CD4-positive, alpha-beta T cell treated with Interleukin-15 for 4 hours (primary cell): ENCODE results near the gene FBLN1.

Source experiments
- DNase-seq: peaks from one replicate; pipeline ENCODE4 v3.0.0-alpha.2; 2020; ENCODE audit warnings: low spot score

FBLN1 gene

DNA sequence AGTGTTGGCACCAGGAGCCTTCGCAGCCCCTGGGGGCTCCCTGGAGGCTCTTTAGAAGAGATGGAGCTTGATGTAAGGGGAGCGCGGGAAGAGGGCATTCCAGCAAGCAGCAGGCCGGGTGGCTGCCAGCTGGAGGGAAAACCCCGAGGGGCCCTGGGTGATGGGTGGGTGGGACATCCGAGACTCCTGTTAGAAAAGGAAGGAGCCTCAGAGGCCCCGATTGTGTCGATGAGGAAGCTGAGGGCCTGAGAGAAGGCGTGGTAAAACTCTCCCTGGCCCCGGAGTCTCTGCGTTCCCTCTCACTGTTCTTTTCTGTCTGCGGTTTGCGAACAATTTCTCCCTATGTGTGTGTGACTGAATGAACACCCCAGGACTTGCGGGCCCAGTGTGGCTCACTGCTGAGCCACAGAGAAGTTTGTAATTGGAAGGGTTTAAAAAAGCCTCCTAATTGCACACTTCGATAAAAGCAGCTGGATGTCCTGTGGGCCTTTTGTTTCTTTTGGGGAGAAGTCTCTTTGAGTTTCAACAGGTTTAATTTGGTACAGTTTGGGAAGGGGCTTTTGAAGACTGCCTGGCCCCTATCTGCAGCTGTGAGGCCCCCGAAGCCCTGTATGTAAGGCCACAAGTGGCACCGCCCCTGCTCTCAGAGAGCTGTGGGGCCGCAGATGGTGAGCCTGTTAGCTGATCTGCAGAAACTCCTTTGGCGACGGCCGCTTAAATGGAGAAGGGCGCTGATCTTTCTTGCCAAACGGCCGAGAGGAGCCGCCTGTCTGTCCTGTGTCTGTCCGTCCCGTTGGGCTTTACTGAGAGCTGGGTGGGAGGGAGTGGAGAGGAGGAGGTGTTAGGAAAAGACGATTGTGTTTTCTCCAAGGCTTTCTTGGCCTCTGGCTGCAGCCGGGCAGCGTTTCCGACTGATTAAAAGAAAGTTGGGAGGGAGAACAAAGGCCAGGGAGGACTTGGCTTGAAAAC is 2.0 kb downstream of the FBLN1 start:
- DNase-seq = no peak

DNA sequence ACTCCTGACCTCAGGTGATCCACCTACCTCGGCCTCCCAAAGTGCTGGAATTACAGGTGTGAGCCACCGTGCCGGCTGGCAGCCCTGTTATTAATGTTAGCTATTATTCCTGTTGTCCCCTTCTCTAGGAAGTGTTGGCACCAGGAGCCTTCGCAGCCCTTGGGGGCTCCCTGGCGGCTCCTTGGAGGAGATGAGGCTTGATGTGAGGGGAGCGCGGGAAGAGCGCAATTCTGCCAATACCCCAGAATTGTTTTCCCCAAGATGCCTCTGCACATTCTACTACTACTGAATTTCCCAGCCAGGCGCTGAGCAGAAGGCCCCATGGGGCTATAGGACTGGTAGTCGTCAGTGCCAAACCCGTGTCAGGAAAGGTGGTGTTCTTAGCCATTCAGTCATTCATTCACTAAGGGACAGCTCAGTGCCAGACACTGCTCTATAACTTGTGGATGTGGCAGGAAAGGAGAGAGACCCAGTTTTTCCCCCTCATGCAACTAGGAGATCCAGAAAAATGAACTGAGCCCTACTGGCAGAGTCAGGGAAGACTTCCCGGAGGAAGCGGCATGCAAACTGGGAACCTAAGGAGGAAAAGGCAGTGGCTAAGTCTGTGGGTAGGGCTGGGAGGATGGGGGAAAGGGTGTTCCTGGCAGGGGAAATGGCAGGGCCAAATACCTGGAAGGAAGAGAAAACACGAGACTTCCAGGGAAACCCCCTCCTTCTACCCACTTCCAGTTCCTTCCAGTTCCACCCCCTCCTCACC is 3.5 kb downstream of the FBLN1 start:
- DNase-seq = no peak

DNA sequence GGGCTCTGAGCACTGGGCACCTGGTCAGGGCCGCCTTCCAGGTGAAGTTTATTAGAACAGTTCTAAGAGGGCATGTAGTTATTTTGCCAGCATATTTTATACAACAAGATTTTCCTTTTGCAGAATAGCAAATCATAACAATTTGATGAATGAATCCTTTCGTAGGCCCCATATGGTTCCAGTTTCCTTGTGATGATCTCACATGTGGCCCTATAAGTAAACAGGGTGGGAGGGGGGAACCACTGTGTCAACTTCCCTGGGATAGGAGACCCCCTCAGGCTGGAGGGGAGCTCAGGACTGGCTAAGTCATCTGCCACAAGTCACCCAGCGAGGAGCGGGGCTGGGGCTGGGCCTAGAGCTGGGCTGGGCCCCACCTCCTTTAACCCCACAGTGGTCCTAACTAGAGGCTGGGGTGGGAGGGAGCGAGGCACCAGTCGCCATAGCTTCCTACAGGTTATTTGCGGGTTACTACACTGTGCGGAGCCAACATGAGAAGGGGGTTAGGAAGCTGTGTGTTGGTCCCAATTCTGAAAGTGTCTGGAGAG is 4.2 kb downstream of the FBLN1 start:
- DNase-seq = no peak

DNA sequence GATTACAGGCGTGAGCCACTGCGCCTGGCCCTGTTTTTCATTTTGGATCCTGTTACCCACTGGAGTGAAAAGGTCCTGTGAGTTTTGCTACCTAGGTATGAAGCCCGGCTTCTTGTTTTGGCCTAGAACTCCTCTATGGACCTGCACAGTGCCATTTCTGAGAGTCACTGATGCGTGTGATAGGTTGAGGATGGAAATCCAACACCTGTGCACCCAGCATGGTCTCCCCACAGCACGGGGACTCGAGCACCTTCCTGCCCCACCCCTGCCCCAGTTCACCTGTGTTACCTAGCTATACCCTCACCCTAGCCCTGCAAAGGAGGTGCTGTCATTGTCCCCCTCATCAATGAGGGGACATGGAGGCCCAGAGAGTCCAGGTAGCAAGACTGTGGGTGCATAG is 5.1 kb downstream of the FBLN1 start:
- no peak for DNase-seq

DNA sequence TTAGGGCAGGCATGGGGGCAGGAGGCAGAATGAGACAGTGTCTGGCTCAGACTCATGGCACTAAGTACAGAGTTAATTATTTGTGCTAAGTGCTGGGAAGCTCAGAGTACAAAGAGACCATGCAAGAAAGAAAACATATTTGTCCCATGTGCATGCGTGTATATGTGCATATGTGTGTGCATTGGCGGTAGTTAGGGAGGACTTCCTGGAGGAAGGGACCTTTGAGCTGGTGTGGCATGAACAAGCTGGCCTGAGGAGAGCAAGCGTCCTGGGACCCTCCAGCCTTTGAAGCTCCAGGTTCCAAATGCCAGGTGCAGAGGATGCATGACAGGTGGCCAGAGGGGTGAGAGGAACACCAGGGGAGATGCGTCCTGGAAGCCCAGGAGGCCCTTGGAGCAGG is 6.1 kb downstream of the FBLN1 start:
- DNase-seq = no peak

DNA sequence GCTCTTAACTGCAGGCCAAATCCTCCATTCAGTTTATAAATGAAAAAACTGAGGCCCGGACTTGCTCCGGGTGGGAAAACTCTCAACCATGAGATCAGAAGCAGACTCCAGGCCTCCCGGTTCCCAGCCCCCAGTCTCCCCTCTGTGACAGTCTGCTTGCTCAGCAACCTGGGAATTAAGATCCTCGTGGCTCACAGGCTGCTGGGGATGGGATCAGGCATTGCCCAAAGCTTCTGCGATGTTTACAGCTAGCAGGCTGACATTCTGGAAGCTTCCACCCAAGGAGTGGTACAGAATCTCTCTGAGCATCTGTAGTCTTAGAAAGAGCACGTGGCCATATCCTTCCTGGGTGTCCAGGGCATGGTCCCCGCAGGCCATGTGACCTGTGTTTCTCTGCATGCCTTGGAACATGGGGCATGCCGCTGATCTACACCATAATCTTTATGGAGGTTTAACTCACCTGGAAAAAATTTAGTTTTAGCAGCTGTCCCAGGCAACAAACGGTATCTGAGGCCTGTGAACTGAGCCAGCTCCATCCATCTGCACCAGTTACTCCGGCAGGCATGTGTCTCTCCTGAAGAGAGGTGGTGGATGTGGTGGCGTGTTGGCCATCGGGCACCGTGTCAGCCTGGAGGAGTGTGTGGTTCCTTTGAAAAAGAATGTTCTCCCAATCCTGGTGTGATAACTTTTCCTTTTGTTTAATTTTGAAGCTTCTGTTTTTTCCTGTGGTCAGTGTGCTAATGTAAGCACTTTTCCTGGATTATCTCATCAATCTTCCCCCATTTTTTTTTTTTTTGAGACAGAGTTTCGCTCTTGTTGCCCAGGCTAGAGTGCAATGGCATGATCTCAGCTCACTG is 7.9 kb downstream of the FBLN1 start:
- DNase-seq = no peak

DNA sequence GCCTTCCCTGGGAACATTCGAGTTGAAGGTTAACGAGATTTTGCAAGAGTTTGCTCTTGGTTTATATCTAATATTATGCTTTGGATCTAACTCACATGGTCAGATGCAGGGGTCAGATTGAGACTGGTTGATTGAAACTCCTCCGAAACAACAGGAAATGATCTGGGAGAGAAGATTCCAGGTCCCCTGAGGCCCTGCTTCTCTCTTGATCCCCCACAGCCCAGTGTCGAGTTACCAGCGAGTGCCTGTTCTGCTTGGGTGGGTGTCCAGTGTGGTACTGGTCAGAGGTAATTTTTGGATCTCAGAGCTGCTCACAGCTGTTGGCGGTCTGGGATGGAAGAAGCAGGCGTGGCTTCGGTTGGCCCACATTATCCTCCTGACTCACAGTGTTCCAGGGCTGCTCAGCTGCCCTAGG is 9.2 kb downstream of the FBLN1 start:
- DNase-seq = no peak

DNA sequence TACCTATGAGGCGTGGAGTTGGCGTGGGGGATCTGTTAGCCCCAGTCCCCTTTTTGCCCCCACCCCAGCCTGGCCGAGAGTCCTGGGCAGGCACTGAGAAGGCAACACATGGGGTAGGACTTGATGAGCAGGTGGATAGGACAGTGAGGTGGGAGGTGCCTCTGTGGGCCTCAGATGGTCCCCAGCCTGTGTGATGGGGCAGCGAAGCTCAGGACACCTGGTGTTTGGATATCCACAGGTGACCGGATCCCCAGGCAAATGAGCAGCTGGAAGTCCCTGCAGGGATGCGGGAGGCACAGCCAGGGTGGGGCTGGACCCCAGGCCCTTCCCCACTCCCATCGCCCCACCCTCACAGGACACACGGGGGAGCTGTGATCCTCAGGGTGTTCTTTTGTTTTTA is 9.7 kb downstream of the FBLN1 start:
- no peak for DNase-seq

DNA sequence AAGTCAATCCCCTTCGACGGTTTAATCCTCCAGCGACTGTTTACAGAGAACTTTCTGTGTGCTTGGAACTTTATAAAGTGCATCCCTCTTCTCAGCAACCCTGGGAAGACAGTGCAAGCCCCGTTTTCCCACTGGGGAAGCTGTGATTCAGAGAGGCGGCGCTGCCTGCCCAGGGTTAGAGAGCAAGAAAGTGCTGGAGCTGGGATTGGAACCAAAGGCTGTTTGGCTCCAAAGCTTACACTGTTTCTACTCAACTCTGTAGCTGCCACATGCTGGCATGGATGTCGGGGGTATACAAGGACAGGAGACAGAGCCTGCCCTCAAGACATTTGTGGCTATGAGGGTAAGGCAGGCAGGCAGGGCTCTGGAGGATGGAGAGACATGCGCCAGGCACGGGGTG is 13.0 kb downstream of the FBLN1 start:
- no peak for DNase-seq

DNA sequence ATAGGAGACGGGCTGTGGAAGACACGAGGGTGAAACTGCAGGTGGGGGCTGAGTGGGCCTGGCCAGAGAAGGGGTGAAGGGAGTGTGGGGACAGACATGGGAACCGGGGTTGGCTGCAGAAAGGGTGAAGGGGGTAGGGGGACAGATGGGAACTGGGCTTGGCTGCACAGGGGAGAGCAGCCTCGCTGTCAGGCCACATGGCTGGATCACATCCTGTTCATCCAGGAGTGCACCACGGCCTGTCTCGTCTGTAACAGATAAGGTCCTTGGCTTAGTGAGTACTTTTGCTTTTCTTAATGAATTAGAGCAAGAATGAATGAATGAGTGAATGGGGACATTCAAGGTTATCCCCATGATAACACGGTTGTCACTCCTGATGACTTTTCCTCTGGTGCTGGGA is 13.5 kb downstream of the FBLN1 start:
- DNase-seq = no peak

DNA sequence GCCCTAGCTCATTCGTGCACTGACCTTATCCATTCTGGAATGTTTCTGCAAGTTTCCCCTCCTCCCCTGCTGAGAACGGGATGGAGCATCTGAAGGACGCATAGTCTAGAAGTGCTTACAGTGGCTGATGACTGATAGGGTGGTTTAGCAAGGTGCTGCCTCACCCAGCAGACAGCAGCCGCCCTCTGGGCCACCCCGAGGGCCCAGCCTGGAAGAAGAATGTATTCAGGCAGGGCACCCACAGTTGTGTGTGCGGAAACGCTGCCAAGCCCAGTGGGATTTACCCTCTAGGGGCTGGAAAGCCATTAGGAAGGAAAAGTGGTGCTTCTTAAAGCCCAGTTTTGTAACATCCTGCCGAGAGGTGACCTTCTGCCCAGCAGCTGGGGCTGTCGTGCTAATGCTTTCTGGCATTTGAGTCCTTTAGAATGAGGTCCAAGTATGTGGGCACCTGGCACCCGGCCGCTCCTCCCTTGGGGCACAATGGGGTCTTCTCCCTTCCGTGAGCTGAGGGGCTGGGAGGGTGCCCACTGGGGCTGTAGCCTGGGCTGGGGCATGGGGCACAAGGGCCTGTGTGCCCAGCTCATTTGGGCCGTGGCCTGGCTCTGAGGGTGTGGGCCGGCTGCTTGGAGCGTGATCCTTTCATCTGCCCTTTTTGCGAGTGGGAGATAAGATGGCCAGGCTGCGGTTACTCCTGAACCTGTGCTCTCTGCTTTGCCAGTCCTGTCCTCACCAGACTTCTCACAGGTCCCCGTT is 14.4 kb downstream of the FBLN1 start:
- no peak for DNase-seq

DNA sequence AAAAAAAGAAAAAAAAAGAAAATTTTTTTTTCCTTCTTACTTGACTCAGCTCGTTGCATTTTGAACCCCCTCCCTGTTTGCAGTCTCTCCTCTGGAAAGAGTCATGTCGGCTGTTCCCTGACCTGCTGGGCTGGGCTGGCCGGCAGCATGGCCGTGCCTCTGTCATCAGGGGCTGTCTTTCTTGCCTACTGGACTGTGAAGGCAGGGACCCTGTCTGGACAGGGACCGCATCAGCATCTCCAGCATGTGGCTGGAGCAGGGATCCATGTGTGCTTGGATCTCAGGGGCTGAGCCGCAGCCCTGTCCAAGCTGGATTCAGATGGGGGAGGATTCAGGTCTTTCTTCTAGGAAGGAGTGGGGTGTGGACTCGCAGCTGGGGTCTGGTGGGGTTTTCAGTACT is 15.5 kb downstream of the FBLN1 start:
- DNase-seq = no peak

DNA sequence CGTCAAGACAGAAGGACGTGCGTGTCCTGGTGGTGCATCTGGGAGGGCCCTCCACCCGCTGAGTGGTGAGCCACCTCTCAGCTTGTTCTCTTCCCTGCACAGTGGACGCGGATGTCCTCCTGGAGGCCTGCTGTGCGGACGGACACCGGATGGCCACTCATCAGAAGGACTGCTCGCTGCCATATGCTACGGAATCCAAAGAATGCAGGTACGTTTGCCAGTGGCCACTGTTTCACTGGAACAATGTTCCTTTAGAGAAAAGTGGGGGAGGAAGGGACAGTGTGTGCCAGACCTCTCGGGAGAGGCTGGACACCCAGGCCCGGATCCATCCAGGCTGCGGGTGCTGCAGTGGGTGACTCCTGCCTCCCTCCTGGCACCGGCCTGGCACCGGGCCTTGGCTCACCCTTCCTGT is 15.9 kb downstream of the FBLN1 start:
- DNase-seq = no peak

DNA sequence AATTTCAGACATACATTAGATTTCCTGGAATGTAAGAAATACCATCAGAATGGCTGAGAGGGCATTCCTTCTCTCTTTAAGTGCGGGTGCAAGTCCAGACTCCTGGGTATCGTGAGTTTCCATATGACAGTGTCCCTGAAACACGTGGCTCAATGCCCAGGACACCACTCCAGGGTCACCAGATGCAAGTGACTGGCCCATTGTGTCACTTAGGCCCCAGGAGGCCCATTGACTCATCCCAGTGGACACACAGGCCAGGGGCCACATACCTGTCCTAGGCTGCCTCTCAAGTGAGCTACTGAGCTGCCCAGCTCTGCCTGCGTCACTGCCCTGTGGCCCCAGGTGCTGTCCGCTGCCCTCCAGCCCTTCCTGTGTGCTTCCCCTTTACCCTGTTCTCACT is 18.5 kb downstream of the FBLN1 start:
- DNase-seq = no peak

DNA sequence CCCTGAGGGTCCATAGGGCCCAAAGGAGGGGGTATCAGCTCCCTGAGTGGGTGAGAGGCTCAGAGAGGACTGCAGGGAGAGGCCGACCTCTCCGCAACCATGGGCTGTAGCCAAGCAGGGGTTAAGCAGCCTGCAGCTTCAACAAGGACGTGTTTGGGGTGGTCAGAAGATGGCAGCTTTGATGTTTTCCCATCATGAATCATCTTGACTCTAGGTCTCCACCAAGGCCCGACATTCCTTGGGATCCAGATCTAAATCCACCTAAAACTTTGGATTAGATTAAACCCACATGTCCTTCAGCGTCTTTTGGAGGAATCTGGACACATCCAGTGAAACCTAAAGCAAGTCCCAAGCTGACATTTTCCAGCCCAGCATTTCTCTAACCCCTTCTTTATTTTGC is 19.8 kb downstream of the FBLN1 start:
- no peak for DNase-seq

DNA sequence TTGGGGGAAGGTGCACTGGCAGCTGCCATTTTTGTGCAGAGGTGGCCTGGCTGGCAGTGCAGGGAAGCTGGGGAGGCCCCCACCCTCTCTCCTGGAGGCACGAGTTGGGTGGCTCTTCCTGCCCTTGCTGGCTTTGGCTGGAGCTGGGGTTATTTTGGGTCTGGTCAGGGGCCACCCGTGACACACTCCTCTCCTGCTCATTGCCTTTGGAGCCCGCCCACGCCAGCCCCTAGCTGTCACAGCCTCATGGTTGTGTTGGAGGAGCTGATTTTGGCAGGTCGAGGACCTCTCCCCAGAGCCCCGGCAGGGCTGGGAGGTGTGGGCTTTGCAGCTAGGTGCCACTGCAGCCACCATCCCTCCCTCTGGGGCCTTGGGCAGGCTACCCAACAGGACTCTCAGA is 21.5 kb downstream of the FBLN1 start:
- DNase-seq = no peak

DNA sequence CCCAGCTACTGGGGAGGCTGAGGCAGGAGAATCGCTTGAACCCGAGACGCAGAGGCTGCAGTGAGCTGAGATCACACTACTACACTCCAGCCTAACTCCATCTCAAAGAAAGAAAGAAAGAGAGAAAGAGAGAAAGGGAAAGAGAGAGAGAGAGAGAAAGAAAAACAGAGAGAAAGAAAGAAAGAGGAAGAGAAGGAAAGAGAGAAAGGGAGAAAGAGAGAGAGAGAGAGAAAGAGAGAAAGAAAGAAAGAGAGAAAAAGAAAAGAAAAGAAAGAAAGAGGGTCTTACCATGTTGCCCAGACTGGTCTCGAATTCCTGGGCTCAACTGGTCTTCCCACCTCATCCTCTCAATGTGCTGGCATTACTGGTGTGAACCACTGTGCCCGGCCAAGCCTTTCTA is 22.3 kb downstream of the FBLN1 start:
- DNase-seq = no peak

DNA sequence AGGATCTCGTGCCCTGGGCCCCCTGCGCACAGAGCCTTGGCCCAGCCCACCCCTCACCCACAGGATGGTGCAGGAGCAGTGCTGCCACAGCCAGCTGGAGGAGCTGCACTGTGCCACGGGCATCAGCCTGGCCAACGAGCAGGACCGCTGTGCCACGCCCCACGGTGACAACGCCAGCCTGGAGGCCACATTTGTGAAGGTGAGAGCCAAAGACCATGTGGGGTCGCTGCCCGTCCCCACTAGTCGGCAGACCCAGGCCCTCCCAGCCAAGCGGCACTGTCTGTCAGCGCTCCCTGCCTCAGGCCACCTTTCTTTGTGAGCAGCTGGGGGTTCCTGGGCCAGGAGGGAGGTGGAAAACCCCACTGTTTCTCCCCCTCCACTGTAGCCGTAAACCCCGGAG is 22.8 kb downstream of the FBLN1 start:
- no peak for DNase-seq

DNA sequence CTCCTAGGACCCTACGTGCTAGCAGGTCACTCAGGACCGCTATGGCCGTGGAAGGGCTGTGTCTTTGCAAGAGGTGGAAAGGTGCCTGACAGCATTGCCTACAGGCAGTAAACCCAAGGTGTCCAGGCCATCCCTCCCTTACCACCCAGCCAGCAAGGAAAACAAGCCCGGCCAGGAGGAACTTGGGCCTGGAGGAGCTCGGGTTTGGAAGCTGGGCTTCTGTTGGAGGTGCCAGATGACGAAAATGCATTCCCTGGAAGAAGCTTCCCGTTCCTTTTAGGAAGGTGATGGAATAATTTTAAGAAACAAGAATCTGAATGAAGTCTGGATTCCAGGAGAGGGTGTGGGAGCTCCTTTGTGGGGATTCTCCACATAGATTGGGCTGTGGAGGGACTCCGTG is 23.6 kb downstream of the FBLN1 start:
- no peak for DNase-seq

DNA sequence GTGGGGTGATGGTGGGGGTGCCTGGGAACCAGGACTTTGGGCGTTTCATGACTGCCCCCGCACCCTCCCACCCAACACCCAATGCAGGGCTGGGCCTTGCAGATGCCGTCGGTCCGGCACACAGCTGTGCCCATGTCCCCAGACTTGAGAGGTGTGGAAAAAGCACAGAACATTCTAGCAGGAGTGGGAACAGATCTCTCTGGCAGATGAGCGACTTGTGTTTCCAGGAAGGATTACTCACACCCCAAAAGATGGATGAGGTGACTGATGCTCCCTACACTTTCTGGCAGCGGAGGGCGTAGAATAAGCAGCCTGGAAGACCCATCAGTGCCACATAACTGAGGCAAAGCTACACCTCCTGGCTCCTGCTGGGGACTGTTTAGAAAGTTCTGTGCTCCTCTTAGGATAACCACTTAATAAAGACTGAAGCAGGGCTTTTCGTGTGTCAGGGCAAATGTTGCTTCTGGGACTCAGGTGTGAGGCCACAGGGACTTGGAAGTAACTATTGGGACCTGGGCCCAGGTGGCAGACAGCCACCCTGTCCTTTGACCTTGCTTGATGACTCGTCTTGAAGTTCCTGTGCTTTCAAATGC is 24.2 kb downstream of the FBLN1 start:
- DNase-seq = no peak

DNA sequence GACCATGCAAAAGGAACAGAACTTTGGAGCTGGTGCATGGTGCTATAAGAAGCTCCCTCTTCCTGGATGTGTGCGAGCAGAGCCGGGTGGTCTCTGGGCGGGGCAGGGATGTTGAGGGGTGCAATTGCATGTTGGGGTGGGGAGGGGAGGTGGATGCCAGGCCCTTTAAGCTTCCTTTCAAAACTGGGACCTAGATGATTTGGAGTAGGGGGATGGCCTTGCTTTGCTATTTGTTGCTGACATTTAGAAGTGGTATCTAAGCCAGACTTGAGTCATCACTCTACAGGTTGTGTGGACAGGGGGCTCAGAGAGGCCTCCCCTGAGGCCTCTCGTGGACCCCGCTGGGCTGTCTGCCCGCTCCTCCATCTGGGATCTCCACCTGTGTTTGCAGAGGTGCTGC is 24.8 kb downstream of the FBLN1 start:
- no peak for DNase-seq
